ENCODE data around the gene FGD3.

FGD3 gene

DNA sequence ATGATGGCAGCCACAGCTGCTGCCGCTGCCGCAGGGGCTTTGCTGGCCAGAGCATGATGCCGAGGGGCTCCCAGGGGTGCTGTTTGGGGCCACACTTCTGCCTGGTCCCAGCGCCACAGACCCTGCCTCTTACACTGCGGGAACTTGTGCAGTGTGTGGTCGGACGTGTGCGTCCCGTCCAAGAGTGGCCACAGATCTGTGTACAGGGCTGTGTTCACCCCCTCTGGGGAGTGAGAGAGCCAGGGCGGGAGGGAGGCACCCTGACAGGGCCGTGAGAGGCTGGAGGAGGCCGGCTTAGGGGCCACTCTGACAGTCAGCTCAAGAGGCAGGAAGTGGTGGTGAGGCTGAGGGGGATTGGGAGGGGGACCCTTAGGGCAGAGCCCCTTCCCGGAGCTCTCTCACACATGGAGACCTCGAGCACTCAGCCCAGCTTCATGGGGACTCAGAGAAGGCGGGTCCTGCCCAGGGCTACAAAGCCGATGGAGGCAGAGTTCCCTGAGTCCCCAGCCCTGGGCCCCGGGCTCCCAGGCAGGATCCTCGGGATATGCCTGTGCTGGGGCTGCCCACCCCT, 135.6 kb downstream of the FGD3 start:
- DNase-seq = no peak
- in situ Hi-C loops (cut with MboI; ENCODE audit: low pct_unique_long_range_greater_than_20kb, low sequenced_read_pairs) = no loop called here

DNA sequence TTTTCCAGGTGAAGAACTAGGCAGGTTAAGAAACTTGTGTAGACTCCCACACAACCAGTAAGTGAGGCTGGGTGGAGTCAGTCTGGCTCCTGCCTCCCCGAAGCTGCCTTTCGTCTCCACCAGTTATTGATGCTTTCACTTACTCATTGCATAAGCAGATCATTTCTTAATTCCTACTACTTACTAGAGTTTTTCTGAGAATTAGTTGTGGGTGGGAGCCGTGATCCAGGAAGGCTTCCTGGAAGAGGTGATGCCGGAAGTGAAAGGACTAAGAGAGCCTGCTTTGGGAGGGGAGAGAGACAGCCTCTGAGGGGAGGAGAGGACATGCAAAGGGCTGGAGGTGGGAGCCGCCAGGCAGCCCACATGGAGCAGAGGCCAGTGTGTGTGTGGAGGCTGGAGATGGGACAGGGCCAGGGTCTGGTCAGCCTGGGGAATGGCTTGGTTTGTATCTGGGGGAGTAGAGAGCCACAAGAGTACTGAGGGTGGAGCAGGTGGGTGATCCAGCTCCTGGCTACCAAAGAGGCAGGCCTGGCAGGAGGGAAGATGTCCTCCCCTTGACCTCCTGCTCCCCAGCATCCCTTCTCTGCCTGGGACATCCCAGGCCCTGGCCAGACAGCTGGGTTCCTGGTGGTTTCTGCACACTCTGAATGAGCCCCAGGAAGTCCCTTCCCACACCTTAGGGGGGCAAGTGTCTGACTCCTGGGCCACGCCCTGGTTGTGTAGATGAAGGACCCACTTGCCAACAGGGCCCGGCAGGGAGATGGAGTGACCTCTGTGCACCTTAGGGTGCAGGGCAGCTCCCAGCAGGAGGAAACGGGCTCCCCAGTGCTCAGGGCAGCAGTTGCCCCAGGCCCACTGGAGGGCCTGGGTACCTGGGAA, 136.5 kb downstream of the FGD3 start:
- DNase-seq = no peak
- in situ Hi-C loops (cut with MboI; ENCODE audit: low pct_unique_long_range_greater_than_20kb, low sequenced_read_pairs) = no loop called here

DNA sequence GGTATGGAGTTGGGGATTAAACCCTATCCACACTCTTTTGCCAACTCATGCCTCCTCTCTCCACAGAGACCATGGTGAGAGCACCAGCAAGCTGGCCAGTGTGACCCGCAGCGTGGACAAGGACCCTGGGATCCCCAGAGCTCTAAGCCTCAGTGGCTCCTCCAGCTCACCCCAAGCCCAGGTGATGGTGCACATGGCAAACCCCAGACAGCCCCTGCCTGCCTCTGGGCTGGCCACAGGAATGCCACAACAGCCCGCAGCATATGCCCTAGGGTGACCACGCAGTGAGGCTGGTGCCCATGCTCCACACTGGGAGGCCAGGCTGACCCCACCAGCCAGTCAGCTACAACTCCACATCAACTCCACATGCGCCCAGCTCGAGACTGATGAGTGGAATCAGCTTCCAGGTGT, 137.2 kb downstream of the FGD3 start:
- no peak for DNase-seq
- in situ Hi-C loops (cut with MboI; ENCODE audit: low pct_unique_long_range_greater_than_20kb, low sequenced_read_pairs) = no loop called here

DNA sequence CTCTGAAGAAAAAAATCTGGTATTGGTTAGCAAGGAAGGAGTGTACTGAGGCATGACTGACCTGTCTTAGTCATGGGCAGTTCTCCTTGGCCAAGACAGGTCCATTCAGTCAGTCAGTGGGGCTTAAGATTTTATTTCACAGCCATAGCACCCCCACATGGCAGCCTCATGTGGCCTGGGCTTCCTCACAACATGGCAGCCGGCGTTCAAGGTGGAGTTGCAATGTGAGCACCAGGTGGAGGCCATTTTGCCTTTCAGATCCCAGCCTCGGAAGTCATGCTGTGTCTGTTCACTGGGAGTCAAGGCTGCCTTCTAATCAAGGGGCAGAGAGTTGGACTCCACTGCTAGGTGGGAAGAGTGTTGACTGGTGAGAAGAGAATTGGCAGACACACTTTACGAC, 138.4 kb downstream of the FGD3 start:
- no peak for DNase-seq
- in situ Hi-C loops (cut with MboI; ENCODE audit: low pct_unique_long_range_greater_than_20kb, low sequenced_read_pairs) = no loop called here

Data from KBM-7 (cell line).